HCT116 (cell line): Measurements from ENCODE around the gene GTF3C4. TPM values are rescaled to one million over a fixed set of nuclear protein-coding genes. Genes with fewer than 3 reads are reported as not detected.

Experiments
- ATAC-seq: fragments of 200-7000 bp; cut with Tn5 transposase; 2 replicates; pipeline ENCODE4 v1.9.1; 2020; ENCODE audit warnings: mild to moderate bottlenecking, moderate library complexity
- Bru-seq: library from RNA; stranded (reverse); fragments of 400-500 nt; gene quantifications from one replicate; lab custom pipeline; 2021; lab: Mats Ljungman, UMichigan
- BruChase-seq, 2 experiments: library from RNA; stranded (reverse); fragments of 400-500 nt; gene quantifications; one replicate each; lab custom pipeline; 2021; lab: Mats Ljungman, UMichigan
- BruUV-seq: library from RNA; stranded (reverse); fragments of 400-500 nt; replicated peaks from 2 replicates; lab custom pipeline; 2021; lab: Mats Ljungman, UMichigan
- CTCF ChIA-PET: fragments of 300-600 bp; sonication (Branson Sonifier 250); formaldehyde crosslinking; loops from one replicate; lab custom pipeline; 2021; ENCODE audit warnings: antibody characterized with exemption; lab: Charles Lee
- POLR2A ChIA-PET: fragments of 300-600, 350-600 bp; sonication (Branson Sonifier 250); formaldehyde crosslinking; loops from one replicate; lab custom pipeline; 2021; ENCODE audit warnings: antibody characterized with exemption; lab: Charles Lee
- RAD21 ChIA-PET, 2 experiments: fragments of 300-600 bp; sonication (Branson Sonifier 250); formaldehyde crosslinking; loops; one replicate each; lab custom pipeline; 2023; ENCODE audit warnings: low total read pairs in 2 of 2; ENCODE audit not compliant: uncharacterized antibody in 2 of 2, unreplicated experiment in 2 of 2, low non-redundant PET in 1 of 2; lab: Charles Lee
- DNase-seq: peaks from one replicate; pipeline ENCODE4 v3.0.0-alpha.2; 2010; ENCODE audit warnings: low read depth, low spot score
- H2AFZ ChIP-seq: fragments of 200-600 bp; shearing (Covaris generic), sonication (generic); 2 replicates; pipeline ENCODE4 v1.6.1; 2017; ENCODE audit warnings: low read depth, mixed run types, mixed read lengths, antibody characterized with exemption, low read length; ENCODE audit not compliant: poor library complexity, severe bottlenecking
- H3K27ac ChIP-seq: 2 replicates; pipeline ENCODE4 v1.5.1; 2012; ENCODE audit warnings: low read depth, low read length
- H3K27me3 ChIP-seq: fragments of 200-600 bp; sonication (generic); 2 replicates; pipeline ENCODE4 v1.6.1; 2016; ENCODE audit warnings: mixed run types, low read length, mixed read lengths; ENCODE audit not compliant: insufficient read depth
- H3K36me3 ChIP-seq, 2 experiments: fragments of 200-500 bp in 1 of 2; fragments of 200-600 bp in 1 of 2; sonication (Bioruptor generic) in 1 of 2; sonication (generic) in 1 of 2; 2 replicates each; pipeline versions ENCODE4 v1.5.1 to v1.6.1; 2014 to 2016; ENCODE audit warnings: low read length in 2 of 2, inconsistent platforms in 1 of 2, mixed read lengths in 1 of 2, mixed run types in 1 of 2; ENCODE audit not compliant: insufficient read depth in 2 of 2, control insufficient read depth in 1 of 2
- H3K4me1 ChIP-seq, 2 experiments: fragments of 200-600 bp in 1 of 2; sonication (generic) in 1 of 2; 2 replicates each; pipeline versions ENCODE4 v1.5.1 to v1.6.1; 2012 to 2017; ENCODE audit warnings: low read length in 2 of 2, inconsistent platforms in 1 of 2, mild to moderate bottlenecking in 1 of 2, mixed read lengths in 1 of 2, mixed run types in 1 of 2, moderate library complexity in 1 of 2; ENCODE audit not compliant: insufficient read depth in 2 of 2, control insufficient read depth in 1 of 2
- H3K4me2 ChIP-seq: fragments of 200-600 bp; sonication (generic); 2 replicates; pipeline ENCODE4 v1.6.1; 2017; ENCODE audit warnings: mixed run types, low read length, mixed read lengths
- H3K4me3 ChIP-seq, 2 experiments: fragments of 200-600 bp in 1 of 2; sonication (generic) in 1 of 2; replicated peaks in 1 of 2; 2 replicates each; pipeline ENCODE4 v1.5.1; 2011 to 2016; ENCODE audit warnings: low read length in 2 of 2, control low read depth in 1 of 2, low read depth in 1 of 2, mild to moderate bottlenecking in 1 of 2, mixed read lengths in 1 of 2, mixed run types in 1 of 2
- H3K79me2 ChIP-seq: fragments of 200-600 bp; sonication (generic); 2 replicates; pipeline ENCODE4 v1.6.1; 2017; ENCODE audit warnings: mild to moderate bottlenecking, mixed run types, low read length, moderate library complexity, mixed read lengths; ENCODE audit not compliant: insufficient read depth
- H3K9ac ChIP-seq: fragments of 200-600 bp; sonication (generic); 2 replicates; pipeline ENCODE4 v1.6.1; 2016; ENCODE audit warnings: low read length, mixed read lengths
- H3K9me2 ChIP-seq: fragments of 200-600 bp; sonication (generic), shearing (Covaris generic); 2 replicates; pipeline ENCODE4 v1.6.1; 2017; ENCODE audit warnings: mixed run types, mild to moderate bottlenecking, moderate library complexity; ENCODE audit not compliant: insufficient read depth
- H3K9me3 ChIP-seq, 2 experiments: fragments of 200-500 bp in 1 of 2; fragments of 200-600 bp in 1 of 2; sonication (Bioruptor generic) in 1 of 2; sonication (generic) in 1 of 2; 2 replicates each; pipeline ENCODE4 v1.6.1; 2014 to 2017; ENCODE audit warnings: low read length in 2 of 2, mixed read lengths in 2 of 2, inconsistent platforms in 1 of 2, low read depth in 1 of 2, mild to moderate bottlenecking in 1 of 2, mixed run types in 1 of 2, moderate library complexity in 1 of 2; ENCODE audit not compliant: control insufficient read depth in 1 of 2, insufficient read depth in 1 of 2
- H4K20me1 ChIP-seq: fragments of 200-600 bp; sonication (generic), shearing (Covaris generic); 2 replicates; pipeline ENCODE4 v1.6.1; 2017; ENCODE audit warnings: mixed run types, mild to moderate bottlenecking, moderate library complexity; ENCODE audit not compliant: insufficient read depth
- CBX3 ChIP-seq: IDR thresholded peaks from 2 replicates; pipeline ENCODE4 v1.6.1; 2012; ENCODE audit warnings: low read depth
- EZH2 ChIP-seq: fragments of 200-600 bp; sonication (generic); IDR thresholded peaks from 2 replicates; pipeline ENCODE4 v1.6.1; 2017; ENCODE audit warnings: antibody characterized with exemption, mixed run types
- JUND ChIP-seq: IDR thresholded peaks from 2 replicates; pipeline ENCODE4 v1.6.1; 2012
- POLR2A ChIP-seq: IDR thresholded peaks from 2 replicates; pipeline ENCODE4 v1.7.0; 2011; ENCODE audit warnings: borderline replicate concordance; ENCODE audit not compliant: insufficient read depth, insufficient read length; ENCODE audit errors: extremely low read depth
- SRF ChIP-seq: IDR thresholded peaks from 2 replicates; pipeline ENCODE4 v1.6.1; 2012; ENCODE audit warnings: low read depth
- ZFX ChIP-seq: fragments of 450-650 bp; IDR thresholded peaks from 2 replicates; pipeline ENCODE4 v1.6.1; 2017
- intact Hi-C: fragments of 100-400 bp; cut with micrococcal nuclease; formaldehyde crosslinking; loops from 2 replicates; pipeline ENCODE4 v1.10.0; 2022
- long read RNA-seq: library from polyadenylated mRNA; unstranded; transcript quantifications from one replicate; pipeline ENCODE4 v2.0.0, GENCODE V29; 2021; ENCODE audit not compliant: unreplicated experiment
- polyA plus RNA-seq: library from polyadenylated mRNA; unstranded; fragments of >200 nt; gene quantifications from 2 replicates; pipeline ENCODE4 v1.2.1, GENCODE V29; 2012; ENCODE audit warnings: missing spikeins
- total RNA-seq: library from RNA; stranded (reverse); gene quantifications from one replicate; pipeline ENCODE4 v1.2.1, GENCODE V29; 2021; ENCODE audit not compliant: unreplicated experiment

Gene GTF3C4, protein sequence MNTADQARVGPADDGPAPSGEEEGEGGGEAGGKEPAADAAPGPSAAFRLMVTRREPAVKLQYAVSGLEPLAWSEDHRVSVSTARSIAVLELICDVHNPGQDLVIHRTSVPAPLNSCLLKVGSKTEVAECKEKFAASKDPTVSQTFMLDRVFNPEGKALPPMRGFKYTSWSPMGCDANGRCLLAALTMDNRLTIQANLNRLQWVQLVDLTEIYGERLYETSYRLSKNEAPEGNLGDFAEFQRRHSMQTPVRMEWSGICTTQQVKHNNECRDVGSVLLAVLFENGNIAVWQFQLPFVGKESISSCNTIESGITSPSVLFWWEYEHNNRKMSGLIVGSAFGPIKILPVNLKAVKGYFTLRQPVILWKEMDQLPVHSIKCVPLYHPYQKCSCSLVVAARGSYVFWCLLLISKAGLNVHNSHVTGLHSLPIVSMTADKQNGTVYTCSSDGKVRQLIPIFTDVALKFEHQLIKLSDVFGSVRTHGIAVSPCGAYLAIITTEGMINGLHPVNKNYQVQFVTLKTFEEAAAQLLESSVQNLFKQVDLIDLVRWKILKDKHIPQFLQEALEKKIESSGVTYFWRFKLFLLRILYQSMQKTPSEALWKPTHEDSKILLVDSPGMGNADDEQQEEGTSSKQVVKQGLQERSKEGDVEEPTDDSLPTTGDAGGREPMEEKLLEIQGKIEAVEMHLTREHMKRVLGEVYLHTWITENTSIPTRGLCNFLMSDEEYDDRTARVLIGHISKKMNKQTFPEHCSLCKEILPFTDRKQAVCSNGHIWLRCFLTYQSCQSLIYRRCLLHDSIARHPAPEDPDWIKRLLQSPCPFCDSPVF
- 26.4 TPM for total RNA-seq
- 7.8 and 8.6 TPM in 2 replicates for polyA plus RNA-seq
- Bru-seq, nascent RNA, result percentile 91 among the genes with signal in this experiment
- BruChase-seq, experiment 1, labeled RNA remaining after a 6-hour chase, result percentile 81 among the genes with signal in this experiment
- BruChase-seq, experiment 2, labeled RNA remaining after a 2-hour chase, result percentile 96 among the genes with signal in this experiment
- long read RNA-seq, full-length matches to known transcripts, result 67 of 89 reads
- long read RNA-seq, partial matches to known transcripts, result 11 of 89 reads
- long read RNA-seq, other reads (novel, unspliced or antisense), result 11 of 89 reads

DNA sequence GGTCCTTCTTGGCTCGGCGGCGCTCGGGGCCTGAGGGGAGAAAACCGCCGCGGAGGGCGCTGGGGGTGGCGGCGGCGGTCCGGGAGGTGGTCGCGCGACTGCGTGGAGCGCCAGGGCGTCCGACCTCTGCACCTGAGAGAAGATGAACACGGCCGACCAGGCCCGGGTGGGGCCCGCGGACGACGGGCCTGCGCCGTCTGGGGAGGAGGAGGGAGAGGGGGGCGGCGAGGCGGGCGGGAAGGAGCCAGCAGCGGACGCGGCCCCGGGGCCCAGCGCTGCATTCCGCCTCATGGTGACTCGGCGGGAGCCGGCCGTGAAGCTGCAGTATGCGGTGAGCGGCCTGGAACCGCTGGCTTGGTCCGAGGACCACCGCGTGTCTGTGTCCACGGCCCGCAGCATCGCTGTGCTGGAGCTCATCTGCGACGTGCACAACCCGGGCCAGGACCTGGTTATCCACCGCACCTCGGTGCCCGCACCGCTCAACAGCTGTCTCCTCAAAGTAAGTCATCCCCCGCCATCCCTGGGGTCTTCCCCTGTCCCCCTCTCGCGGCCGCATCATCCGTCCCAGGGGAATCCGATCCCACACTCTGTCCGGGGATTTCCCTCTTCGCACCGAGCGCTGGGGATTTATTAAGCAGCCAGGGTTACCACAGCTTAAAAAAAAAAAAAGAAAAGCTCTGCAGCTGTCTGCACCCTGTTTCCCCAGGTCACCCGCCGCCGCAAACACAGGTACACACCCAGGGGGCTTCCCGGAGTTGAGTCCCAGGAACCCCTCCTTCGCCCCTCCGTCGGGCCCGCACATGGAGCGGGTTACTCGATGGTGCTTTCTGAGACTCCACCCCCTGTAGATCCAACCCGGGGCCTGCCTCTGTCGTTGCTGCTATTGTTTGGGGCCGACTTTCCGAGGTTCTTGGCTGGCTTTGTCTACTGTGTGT lies at the start of gene GTF3C4:
GTF3C4 (plus strand) TSS at position 8 of the 935 bp plus-strand sequence; CDS start at position 143, 135 bp downstream.
- no peak for DNase-seq
- Histone ChIP-seq H3K36me3 (peaks cover 2 to 19% of the 10 kb centered on the region in 2 experiments; a peak in 2 of 4 replicates), H3K9ac (peak within 1 kb of the TSS; percentile 95), H3K27me3 (no peaks in the 10 kb centered on the region), H3K4me1 (peaks cover 2 to 21% of the 10 kb centered on the region in 2 experiments; a peak in 3 of 4 replicates), H4K20me1 (peaks cover 22% of the 10 kb centered on the region; the same call in 1 of the 2 replicates), H3K9me3 (no peaks in the 10 kb centered on the region), H2AFZ (peak within 1 kb of the TSS; percentile 58), H3K4me3 (peak within 1 kb of the TSS; percentile 92 to 95), H3K79me2 (peaks cover 99% of the 10 kb centered on the region), H3K4me2 (peak within 1 kb of the TSS; percentile 96), H3K9me2 (no peaks in the 10 kb centered on the region), H3K27ac (peak within 1 kb of the TSS; percentile 100)
- no TSS peak for BruUV-seq
- RAD21 ChIA-PET, result no interaction called here
- intact Hi-C loops, result loop anchor here (5.0 kb wide), 1 partner anchor 132 kb away; no protein-coding TSS in a partner anchor
- CTCF ChIA-PET, result no interaction called here
- POLR2A ChIA-PET, result interaction anchor here (0.6 to 1.0 kb wide), 4 partner anchors 10 to 44 kb away, joined by 3 to 4 read pairs (median 3); no protein-coding TSS in a partner anchor
- ATAC-seq, result peak; percentile 57
- TF ChIP-seq ZFX, result peak; percentile 81
- no peak for TF ChIP-seq CBX3
- no peak for TF ChIP-seq JUND
- no peak for TF ChIP-seq EZH2
- TF ChIP-seq SRF, result peak; percentile 79; the same call in 1 of the 2 replicates
- peak; percentile 38 for TF ChIP-seq POLR2A
